ENCODE measurements around the gene OR8S1. TPM values are rescaled to one million over a fixed set of nuclear protein-coding genes. Genes with fewer than 3 reads are reported as not detected.

OR8S1 gene
- total RNA-seq, 1 experiment from 2014 or later = not detected

- ChIA-PET RAD21 (ENCODE audit: low non-redundant PET in 1 of 2, low total read pairs in 2 of 2, uncharacterized antibody in 2 of 2, unreplicated experiment in 2 of 2) (no interaction called here), CTCF (interaction anchor here (1.4 kb wide), 1 partner anchor 28 kb away, joined by 3 read pairs; no protein-coding TSS in a partner anchor), POLR2A (no interaction called here)
- no peak within 1 kb of the TSS for H3K27ac ChIP-seq (ENCODE audit: low read depth, low read length)
- H3K36me3 ChIP-seq (ENCODE audit: control insufficient read depth in 1 of 2, insufficient read depth in 2 of 2, low read length in 2 of 2) = no peaks in the 10 kb centered on the region
- ATAC-seq (no peak), DNase-seq (ENCODE audit: low read depth, low spot score) (no peak)
- TF ChIP-seq EZH2 (IDR thresholded peaks at IDR 0.05) (no peak), SIN3A (IDR thresholded peaks at IDR 0.05; ENCODE audit: low read depth) (no peak), REST (IDR thresholded peaks at IDR 0.05; ENCODE audit: low read depth) (no peak), FOSL1 (IDR thresholded peaks at IDR 0.05; ENCODE audit: low read depth) (no peak), JUND (IDR thresholded peaks at IDR 0.05) (no peak), POLR2AphosphoS5 (IDR thresholded peaks at IDR 0.05; ENCODE audit: low read depth, low read length) (no peak), EZH2phosphoT487 (IDR thresholded peaks at IDR 0.05; ENCODE audit: borderline replicate concordance) (no peak), ZNF274 (IDR thresholded peaks at IDR 0.05; ENCODE audit: low read depth, low read length) (no peak), CBX3 (IDR thresholded peaks at IDR 0.05; ENCODE audit: low read depth) (no peak)
- TF ChIP-seq, protein P1, sequence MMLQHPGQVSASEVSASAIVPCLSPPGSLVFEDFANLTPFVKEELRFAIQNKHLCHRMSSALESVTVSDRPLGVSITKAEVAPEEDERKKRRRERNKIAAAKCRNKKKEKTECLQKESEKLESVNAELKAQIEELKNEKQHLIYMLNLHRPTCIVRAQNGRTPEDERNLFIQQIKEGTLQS (IDR thresholded peaks at IDR 0.05) = no peak
- intact Hi-C loops (cut with micrococcal nuclease) = no loop called here
- BruUV-seq (replicated peaks) = no TSS peak
- no peak within 1 kb of the TSS for H3K4me2 ChIP-seq (ENCODE audit: low read length)
- no peaks in the 10 kb centered on the region for H3K4me1 ChIP-seq (ENCODE audit: control insufficient read depth in 1 of 2, insufficient read depth in 2 of 2, low read length in 2 of 2)
- no peak within 1 kb of the TSS for H3K9ac ChIP-seq (ENCODE audit: low read length)
- H3K4me3 ChIP-seq (replicated peaks in 1 of 2; ENCODE audit: low read depth in 1 of 2, low read length in 2 of 2) = no peak within 1 kb of the TSS
- H3K27me3 ChIP-seq (ENCODE audit: insufficient read depth, low read length) = no peaks in the 10 kb centered on the region
- no peaks in the 10 kb centered on the region for H4K20me1 ChIP-seq (ENCODE audit: insufficient read depth)
- H2AFZ ChIP-seq (ENCODE audit: low read depth, low read length, poor library complexity, severe bottlenecking) = no peak within 1 kb of the TSS
- no peaks in the 10 kb centered on the region for H3K9me2 ChIP-seq (ENCODE audit: insufficient read depth)
- no peaks in the 10 kb centered on the region for H3K9me3 ChIP-seq (ENCODE audit: control insufficient read depth in 1 of 2, insufficient read depth in 1 of 2, low read depth in 1 of 2, low read length in 2 of 2)
- H3K79me2 ChIP-seq (ENCODE audit: insufficient read depth, low read length) = no peaks in the 10 kb centered on the region
Measured at GRCh38 chr12:48569946-48570345, 44.5 kb downstream of the OR8S1 start, which contains the start of gene LALBA. Gene LALBA (minus strand): TSS chr12:48570046. CDS start chr12:48570020, 26 bp downstream.

Data from HCT116 (cell line).